Keratinocyte (primary cell): Measurements from ENCODE around the gene NMT2. TPM values are rescaled to one million over a fixed set of nuclear protein-coding genes. Genes with fewer than 3 reads are reported as not detected.
A peak's percentile ranks its signal among the peaks of the same experiment; 100 is the strongest.

ENCODE experiments used
- DNase-seq: peaks from one replicate; pipeline ENCODE4 v3.0.0-alpha.2; 2011; ENCODE audit warnings: low read depth, missing footprints, low spot score
- FAIRE-seq: peaks from 2 replicates; lab custom pipeline; 2011; peaks lifted over from hg19 to GRCh38; lab: Jason Lieb, UNC
- H2AFZ ChIP-seq: 2 replicates; pipeline ENCODE4 v1.6.0; 2012; ENCODE audit warnings: low read length, control low read depth, inconsistent platforms; ENCODE audit not compliant: control insufficient read depth
- H3K27ac ChIP-seq: 2 replicates; pipeline ENCODE4 v1.5.1; 2011; ENCODE audit warnings: low read length; ENCODE audit not compliant: control insufficient read depth, insufficient read depth
- H3K27me3 ChIP-seq: 3 replicates; pipeline ENCODE4 v1.6.0; 2011; ENCODE audit warnings: low read length; ENCODE audit not compliant: control insufficient read depth, insufficient read depth; ENCODE audit errors: extremely low read depth
- H3K36me3 ChIP-seq, 2 experiments: 2 replicates in 1 of 2; 3 replicates in 1 of 2; pipeline ENCODE4 v1.5.1; 2011; ENCODE audit warnings: low read length in 2 of 2, mild to moderate bottlenecking in 1 of 2; ENCODE audit not compliant: control insufficient read depth in 2 of 2, insufficient read depth in 2 of 2; ENCODE audit errors: extremely low read depth in 1 of 2
- H3K4me1 ChIP-seq: 3 replicates; pipeline ENCODE4 v1.5.1; 2011; ENCODE audit warnings: low read length; ENCODE audit not compliant: control insufficient read depth, insufficient read depth; ENCODE audit errors: extremely low read depth
- H3K4me2 ChIP-seq: 3 replicates; pipeline ENCODE4 v1.6.0; 2011; ENCODE audit warnings: low read depth, low read length; ENCODE audit not compliant: control insufficient read depth, insufficient read depth; ENCODE audit errors: extremely low read depth
- H3K4me3 ChIP-seq, 3 experiments: fragments of 200-600 bp in 1 of 3; sonication (generic) in 1 of 3; 2 replicates in 2 of 3; 3 replicates in 1 of 3; pipeline ENCODE4 v1.5.1; 2011 to 2016; ENCODE audit warnings: low read length in 3 of 3, mild to moderate bottlenecking in 3 of 3, control low read depth in 2 of 3, inconsistent platforms in 1 of 3, low read depth in 1 of 3, mixed read lengths in 1 of 3, mixed run types in 1 of 3, moderate library complexity in 1 of 3; ENCODE audit not compliant: control insufficient read depth in 2 of 3, insufficient read depth in 2 of 3; ENCODE audit errors: extremely low read depth in 1 of 3
- H3K79me2 ChIP-seq: 2 replicates; pipeline ENCODE4 v1.6.0; 2012; ENCODE audit warnings: low read length; ENCODE audit not compliant: control insufficient read depth, insufficient read depth
- H3K9ac ChIP-seq: 3 replicates; pipeline ENCODE4 v1.6.0; 2011; ENCODE audit warnings: low read length; ENCODE audit not compliant: control insufficient read depth, insufficient read depth; ENCODE audit errors: extremely low read depth
- H3K9me1 ChIP-seq: 3 replicates; pipeline ENCODE4 v1.6.0; 2011; ENCODE audit warnings: low read length; ENCODE audit not compliant: control insufficient read depth, insufficient read depth; ENCODE audit errors: extremely low read depth
- H3K9me3 ChIP-seq: 2 replicates; pipeline ENCODE4 v1.5.1; 2012; ENCODE audit warnings: low read depth, low read length; ENCODE audit not compliant: control insufficient read depth
- H4K20me1 ChIP-seq: 3 replicates; pipeline ENCODE4 v1.6.0; 2011; ENCODE audit warnings: low read length; ENCODE audit not compliant: control insufficient read depth, insufficient read depth; ENCODE audit errors: extremely low read depth
- CTCF ChIP-seq, 3 experiments: IDR thresholded peaks in 1 of 3; conservative IDR thresholded peaks in 1 of 3; optimal IDR thresholded peaks in 1 of 3; 2 replicates in 2 of 3; 3 replicates in 1 of 3; pipeline versions ENCODE3 to v1.5.1; 2011; ENCODE audit warnings: low read length in 3 of 3, mild to moderate bottlenecking in 3 of 3, moderate library complexity in 2 of 3, control low read depth in 1 of 3, inconsistent platforms in 1 of 3; ENCODE audit not compliant: insufficient read depth in 2 of 3; ENCODE audit errors: extremely low read depth in 1 of 3
- EZH2 ChIP-seq: IDR thresholded peaks from one replicate; pipeline ENCODE4 v1.6.1; 2012; ENCODE audit warnings: inconsistent platforms, mild to moderate bottlenecking, low read length, moderate library complexity
- dilution Hi-C: fragments of 300-500 bp; cut with MboI; formaldehyde crosslinking; loops from one replicate; pipeline ENCODE4 v1.7.0; 2020; ENCODE audit warnings: low sequenced_read_pairs; ENCODE audit not compliant: extremely low pct_ligation_motif_present
- polyA plus RNA-seq, 5 experiments: library from polyadenylated mRNA; depleted of rRNA in 3 of 5; stranded (reverse) in 3 of 5; stranded (forward) in 1 of 5; unstranded in 1 of 5; fragments of >200 nt; gene quantifications; 1 replicate in 1 of 5; 2 replicates in 3 of 5; 3 replicates in 1 of 5; pipeline versions ENCODE4 v1.2.1 to v1.2.3, GENCODE V29; 2011 to 2012; ENCODE audit warnings: missing spikeins in 2 of 5, low read depth in 1 of 5, low replicate concordance in 1 of 5

Gene NMT2
- polyA plus RNA-seq, 1 donor (not counting 4 experiments of a cell fraction or from before 2014, with no cell fraction given), result 9.9 TPM

- FAIRE-seq (peak; percentile 23), DNase-seq (no peak)
- H3K9me1 ChIP-seq, result no peaks in the 10 kb centered on the region
- H3K9me3 ChIP-seq, result no peaks in the 10 kb centered on the region
- H3K4me1 ChIP-seq, result no peaks in the 10 kb centered on the region
- TF ChIP-seq EZH2 (no peak), CTCF (optimal IDR thresholded peaks at IDR 0.05 in 1 of 3, IDR thresholded peaks at IDR 0.05 in 1 of 3, conservative IDR thresholded peaks at IDR 0.05 in 1 of 3; ENCODE audit: extremely low read depth in 1 of 3, insufficient read depth in 2 of 3, low read length in 3 of 3) (no peak)
- no peak overlapping the region for H3K27ac ChIP-seq
- no peaks in the 10 kb centered on the region for H3K27me3 ChIP-seq
- no peak overlapping the region for H3K4me3 ChIP-seq
- no peak overlapping the region for H3K9ac ChIP-seq
- no peak overlapping the region for H3K4me2 ChIP-seq
- H3K36me3 ChIP-seq, result no peaks in the 10 kb centered on the region
- peaks cover 44% of the 10 kb centered on the region for H3K79me2 ChIP-seq
- dilution Hi-C loops, result no loop called here
- no peaks in the 10 kb centered on the region for H4K20me1 ChIP-seq
- H2AFZ ChIP-seq, result no peak overlapping the region
Observed at GRCh38 chr10:15155978-15156656, 12.4 kb downstream of the NMT2 start.

- FAIRE-seq (no peak), DNase-seq (no peak)
- no peak overlapping the region for H3K4me3 ChIP-seq
- dilution Hi-C loops, result no loop called here
- H2AFZ ChIP-seq, result no peak overlapping the region
- H3K36me3 ChIP-seq, result no peaks in the 10 kb centered on the region
- H3K9ac ChIP-seq, result no peak overlapping the region
- H3K27me3 ChIP-seq, result no peaks in the 10 kb centered on the region
- no peak overlapping the region for H3K4me2 ChIP-seq
- H4K20me1 ChIP-seq, result no peaks in the 10 kb centered on the region
- no peaks in the 10 kb centered on the region for H3K9me3 ChIP-seq
- peaks cover 52% of the 10 kb centered on the region for H3K79me2 ChIP-seq
- H3K27ac ChIP-seq, result no peak overlapping the region
- H3K9me1 ChIP-seq, result no peaks in the 10 kb centered on the region
- no peaks in the 10 kb centered on the region for H3K4me1 ChIP-seq
- TF ChIP-seq CTCF (optimal IDR thresholded peaks at IDR 0.05 in 1 of 3, IDR thresholded peaks at IDR 0.05 in 1 of 3, conservative IDR thresholded peaks at IDR 0.05 in 1 of 3; ENCODE audit: extremely low read depth in 1 of 3, insufficient read depth in 2 of 3, low read length in 3 of 3), result no peak
- no peak for TF ChIP-seq EZH2
Observed at GRCh38 chr10:15152556-15152955, 15.9 kb downstream of the NMT2 start.
